ENCODE data around the gene SLC25A39.

DNA sequence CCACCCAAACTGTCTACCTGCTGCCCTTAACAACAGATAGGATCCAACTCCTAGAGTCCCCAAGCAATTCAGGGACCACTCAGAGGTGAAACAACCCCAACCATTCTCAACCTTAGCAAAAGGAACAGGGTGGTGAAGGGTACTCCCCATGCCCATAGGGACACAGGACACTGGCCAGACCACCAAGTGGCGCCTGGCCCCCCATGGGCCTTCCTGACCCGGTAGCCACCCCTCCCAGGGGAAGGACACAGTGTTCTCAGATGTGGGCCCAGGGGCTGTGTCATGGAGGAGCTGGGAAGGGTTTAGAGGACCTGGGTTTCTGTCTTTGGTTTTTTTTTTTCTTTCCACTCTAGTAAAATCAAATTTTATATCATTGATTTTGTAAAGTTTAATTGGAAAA is 9.7 kb upstream of the SLC25A39 start:
- TF ChIP-seq, protein P1, sequence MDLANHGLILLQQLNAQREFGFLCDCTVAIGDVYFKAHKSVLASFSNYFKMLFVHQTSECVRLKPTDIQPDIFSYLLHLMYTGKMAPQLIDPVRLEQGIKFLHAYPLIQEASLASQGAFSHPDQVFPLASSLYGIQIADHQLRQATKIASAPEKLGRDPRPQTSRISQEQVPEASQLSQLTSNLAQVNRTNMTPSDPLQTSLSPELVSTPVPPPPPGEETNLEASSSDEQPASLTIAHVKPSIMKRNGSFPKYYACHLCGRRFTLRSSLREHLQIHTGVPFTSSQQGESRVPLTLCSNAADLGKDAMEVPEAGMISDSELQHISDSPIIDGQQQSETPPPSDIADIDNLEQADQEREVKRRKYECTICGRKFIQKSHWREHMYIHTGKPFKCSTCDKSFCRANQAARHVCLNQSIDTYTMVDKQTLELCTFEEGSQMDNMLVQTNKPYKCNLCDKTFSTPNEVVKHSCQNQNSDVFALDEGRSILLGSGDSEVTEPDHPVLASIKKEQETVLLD (IDR thresholded peaks at IDR 0.05) = no peak
- TF ChIP-seq SMAD3 (CRISPR knock-in tag; conservative IDR thresholded peaks at IDR 0.05) (no peak), ZBED1 (IDR thresholded peaks at IDR 0.05) (no peak), ZNF23 (CRISPR knock-in tag; IDR thresholded peaks at IDR 0.05) (no peak), BACH1 (tag; IDR thresholded peaks at IDR 0.05) (no peak), SRF (CRISPR knock-in tag; IDR thresholded peaks at IDR 0.05) (no peak), ZC3H4 (CRISPR knock-in tag; IDR thresholded peaks at IDR 0.05; ENCODE audit: borderline replicate concordance) (no peak), LARP7 (IDR thresholded peaks at IDR 0.05) (no peak), TGIF2 (CRISPR knock-in tag; IDR thresholded peaks at IDR 0.05) (no peak), ZNF695 (CRISPR knock-in tag; IDR thresholded peaks at IDR 0.05) (no peak), ZFP30 (CRISPR knock-in tag; IDR thresholded peaks at IDR 0.05; ENCODE audit: borderline replicate concordance) (no peak), NR3C1 (CRISPR knock-in tag; IDR thresholded peaks at IDR 0.05) (no peak)
